Esophagus squamous epithelium (tissue), 4 donors: ENCODE data around the gene C5orf52.

Source experiments
- CTCF ChIP-seq, 6 experiments: fragments of 450-650 bp in 4 of 6; fragments of 200-600 bp in 2 of 6; sonication (generic) in 2 of 6; IDR thresholded peaks; one replicate each; pipeline ENCODE4 v1.5.1; 2016 to 2019; ENCODE audit warnings: antibody characterized with exemption in 6 of 6, mild to moderate bottlenecking in 4 of 6, moderate library complexity in 4 of 6
- POLR2A ChIP-seq, 4 donors: fragments of 450-650 bp; IDR thresholded peaks; one replicate each; pipeline ENCODE4 v1.6.1; 2017; ENCODE audit warnings: antibody characterized with exemption in 4 of 4, mild to moderate bottlenecking in 4 of 4, moderate library complexity in 3 of 4

- no peak for TF ChIP-seq CTCF (IDR thresholded peaks at IDR 0.05)
- TF ChIP-seq POLR2A (IDR thresholded peaks at IDR 0.05) = no peak
Measured at GRCh38 chr5:157680239-157680638, 8.9 kb downstream of the C5orf52 start.
